A549 (cell line): ENCODE measurements around the gene S100A12. TPM values are rescaled to one million over a fixed set of nuclear protein-coding genes. Genes with fewer than 3 reads are reported as not detected.
"Not testable (repeated sequence)": the region's sequence is repeated elsewhere in the genome, so short reads cannot be mapped to it uniquely, and the experiment has no call there.

Source experiments
- ATAC-seq, 2 experiments: fragments of 200-7000 bp in 1 of 2; fragments of >200 bp in 1 of 2; cut with Nextera tagmentation in 1 of 2; cut with Tn5 transposase in 1 of 2; 3 replicates each; pipeline versions ENCODE4 v1.8.0 to v1.9.1; 2018 to 2020; ENCODE audit warnings: mild to moderate bottlenecking in 1 of 2, moderate library complexity in 1 of 2
- CTCF ChIA-PET: fragments of 300-600 bp; sonication (Branson Sonifier 250); formaldehyde crosslinking; extraction: SDS; loops from one replicate; lab custom pipeline; 2021; ENCODE audit warnings: antibody characterized with exemption, inconsistent platforms; lab: Yijun Ruan, JAX
- POLR2A ChIA-PET: fragments of 350-600 bp; formaldehyde crosslinking; extraction: SDS; loops from one replicate; lab custom pipeline; 2021; ENCODE audit warnings: antibody characterized with exemption, inconsistent platforms; lab: Yijun Ruan, JAX
- DNase-seq, 2 experiments: peaks; one replicate each; pipeline versions ENCODE4 v3.0.0 to v3.0.0-alpha.2; 2011 to 2016; ENCODE audit warnings: low read depth in 1 of 2, low spot score in 1 of 2
- FAIRE-seq: peaks from 2 replicates; lab custom pipeline; 2011; peaks lifted over from hg19 to GRCh38; lab: Jason Lieb, UNC
- H3K27ac ChIP-seq, 2 experiments: fragments of >200 bp; sonication (Bioruptor Twin); formaldehyde crosslinking; 3 replicates each; pipeline ENCODE4 v1.5.1; 2016 to 2017
- H3K4me1 ChIP-seq: fragments of >200 bp; sonication (Bioruptor Twin); formaldehyde crosslinking; 3 replicates; pipeline ENCODE4 v1.6.1; 2016
- H3K4me2 ChIP-seq: fragments of >200 bp; sonication (Bioruptor Twin); formaldehyde crosslinking; 3 replicates; pipeline ENCODE4 v1.6.1; 2016
- H3K4me3 ChIP-seq: fragments of >200 bp; sonication (Bioruptor Twin); formaldehyde crosslinking; 3 replicates; pipeline ENCODE4 v1.5.1; 2016
- H3K9me3 ChIP-seq: fragments of >200 bp; sonication (Bioruptor Twin); formaldehyde crosslinking; 3 replicates; pipeline ENCODE4 v1.6.1; 2016
- BCL3 ChIP-seq: fragments of >200 bp; sonication (Bioruptor Twin); formaldehyde crosslinking; IDR thresholded peaks from 3 replicates; pipeline ENCODE4 v1.6.1; 2016
- CBX2 ChIP-seq: fragments of 200-600 bp; sonication (generic); IDR thresholded peaks from 2 replicates; pipeline ENCODE4 v1.6.1; 2016; ENCODE audit warnings: low read depth, mild to moderate bottlenecking, borderline replicate concordance
- CHD4 ChIP-seq: fragments of 200-600 bp; sonication (generic); IDR thresholded peaks from 2 replicates; pipeline ENCODE4 v1.6.1; 2016; ENCODE audit warnings: antibody characterized with exemption, mild to moderate bottlenecking, borderline replicate concordance
- CTCF ChIP-seq: fragments of >200 bp; sonication (Bioruptor Twin); formaldehyde crosslinking; IDR thresholded peaks from 3 replicates; pipeline ENCODE4 v1.5.1; 2016
- E2F6 ChIP-seq: IDR thresholded peaks from 2 replicates; pipeline ENCODE4 v1.6.1; 2012; ENCODE audit warnings: low read depth, borderline replicate concordance
- EHF ChIP-seq: fragments of 250-450 bp; sonication (Bioruptor Pico); IDR thresholded peaks from 2 replicates; pipeline ENCODE4 v1.5.0; 2020; ENCODE audit warnings: mild to moderate bottlenecking
- EHMT2 ChIP-seq: fragments of 200-600 bp; sonication (generic); IDR thresholded peaks from 2 replicates; pipeline ENCODE4 v1.6.1; 2016; ENCODE audit warnings: antibody characterized with exemption, low read depth, mild to moderate bottlenecking, moderate library complexity
- HMGXB4 ChIP-seq: fragments of 250-450 bp; sonication (Bioruptor Pico); IDR thresholded peaks from 2 replicates; pipeline ENCODE4 v1.5.0; 2021; ENCODE audit warnings: mild to moderate bottlenecking, moderate library complexity, borderline replicate concordance
- JUN ChIP-seq, 2 experiments: fragments of >200 bp; sonication (Bioruptor Twin); formaldehyde crosslinking; IDR thresholded peaks; 2 replicates in 1 of 2; 3 replicates in 1 of 2; pipeline ENCODE4 v1.6.1; 2016 to 2017
- MAX ChIP-seq: IDR thresholded peaks from 2 replicates; pipeline ENCODE4 v1.6.1; 2012
- MAZ ChIP-seq: fragments of 150-350 bp; IDR thresholded peaks from 2 replicates; pipeline ENCODE4 v1.6.1; 2014; ENCODE audit warnings: antibody characterized with exemption, low read depth, low read length, borderline replicate concordance
- NFE2L2 ChIP-seq: fragments of 150-350 bp; conservative IDR thresholded peaks from 2 replicates; pipeline ENCODE4 v1.6.1; 2014; ENCODE audit warnings: low read length
- POLR2A ChIP-seq: IDR thresholded peaks from 2 replicates; pipeline ENCODE4 v1.6.1; 2012; ENCODE audit warnings: mild to moderate bottlenecking, low read length
- RAD21 ChIP-seq, 2 experiments: fragments of >200 bp in 1 of 2; sonication (Bioruptor Twin) in 1 of 2; formaldehyde crosslinking in 1 of 2; IDR thresholded peaks in 1 of 2; conservative IDR thresholded peaks in 1 of 2; 2 replicates in 1 of 2; 3 replicates in 1 of 2; pipeline ENCODE4 v1.6.1; 2012 to 2018; ENCODE audit warnings: inconsistent platforms in 1 of 2
- RNF2 ChIP-seq: fragments of 200-600 bp; sonication (generic); IDR thresholded peaks from 2 replicates; pipeline ENCODE4 v1.6.1; 2016; ENCODE audit warnings: low read depth, mild to moderate bottlenecking, antibody characterized with exemption, moderate library complexity, borderline replicate concordance
- SMC3 ChIP-seq: fragments of >200 bp; sonication (Bioruptor Twin); formaldehyde crosslinking; IDR thresholded peaks from 3 replicates; pipeline ENCODE4 v1.6.1; 2018; ENCODE audit warnings: inconsistent platforms
- TP53 ChIP-seq: fragments of 250-450 bp; sonication (Bioruptor Pico); IDR thresholded peaks from 2 replicates; pipeline ENCODE4 v1.5.0; 2021; ENCODE audit warnings: mild to moderate bottlenecking, moderate library complexity
- USF2 ChIP-seq: fragments of 450-650 bp; IDR thresholded peaks from 2 replicates; pipeline ENCODE4 v1.6.1; 2014; ENCODE audit warnings: antibody characterized with exemption
- ZC3H11A ChIP-seq: fragments of 450-650 bp; IDR thresholded peaks from 2 replicates; pipeline ENCODE4 v1.6.1; 2014; ENCODE audit warnings: antibody characterized with exemption, mild to moderate bottlenecking
- ZFP36 ChIP-seq: fragments of 450-650 bp; IDR thresholded peaks from 2 replicates; pipeline ENCODE4 v1.6.1; 2014; ENCODE audit warnings: borderline replicate concordance; ENCODE audit not compliant: partially characterized antibody
- ZSCAN20 ChIP-seq: fragments of 250-450 bp; sonication (Bioruptor Pico); IDR thresholded peaks from 2 replicates; pipeline ENCODE4 v1.8.0; 2022; ENCODE audit warnings: mild to moderate bottlenecking, moderate library complexity
- WGBS: methylation state at CpG from one replicate; pipeline ENCODE4 v1.1.6; 2017; ENCODE audit errors: missing lambda C conversion rate; 5-methylcytosine and 5-hydroxymethylcytosine counted together
- polyA plus RNA-seq, 4 experiments: library from polyadenylated mRNA; depleted of rRNA in 3 of 4; stranded (reverse); fragments of >200 nt; fragmentation: RNase III in 1 of 4; extraction: RNeasy Plus Mini Kit Qiagen cat#74134 plus additional on column Dnase treatment in 1 of 4; gene quantifications; 2 replicates in 3 of 4; 3 replicates in 1 of 4; pipeline ENCODE4 v1.2.3, GENCODE V29; 2011 to 2017

The S100A12 gene
- polyA plus RNA-seq, 2 of the 4 experiments (the other 2 are of a cell fraction): not detected

- FAIRE-seq, H3K4me2 ChIP-seq, DNase-seq, POLR2A ChIA-PET, H3K4me3 ChIP-seq, H3K4me1 ChIP-seq, ATAC-seq, H3K9me3 ChIP-seq, H3K27ac ChIP-seq: not testable (repeated sequence)
- WGBS: 2% methylated on average over 6 of the region's 6 CpGs
- CTCF ChIA-PET: interaction anchor here (2.0 to 3.4 kb wide), 2 partner anchors 10 to 89 kb away, joined by 5 to 17 read pairs; no protein-coding TSS in a partner anchor
These were observed 30.6 kb upstream of the S100A12 start for GRCh38 chr1:153405825-153406599.

GRCh38 chr1:153404768-153405167 lies 29.3 kb upstream of the S100A12 start:
- FAIRE-seq: no peak
- TF ChIP-seq ZFP36: no peak
- peak in 1 of 2 experiments; percentile 27; a peak in 2 of 5 replicates for TF ChIP-seq RAD21 (conservative IDR thresholded peaks at IDR 0.05 in 1 of 2, IDR thresholded peaks at IDR 0.05 in 1 of 2)
- peak; percentile 97 for TF ChIP-seq MAX
- TF ChIP-seq E2F6: peak; percentile 98
- TF ChIP-seq NFE2L2: no peak
- no peak for TF ChIP-seq EHMT2
- TF ChIP-seq ZSCAN20 (CRISPR knock-in tag): no peak
- no peak for TF ChIP-seq POLR2A
- TF ChIP-seq JUN (IDR thresholded peaks at IDR 0.05): no peak
- no peak for TF ChIP-seq HMGXB4 (CRISPR knock-in tag)
- no peak for TF ChIP-seq BCL3
- no peak for TF ChIP-seq CBX2
- no peak for TF ChIP-seq ZC3H11A
- no peak for TF ChIP-seq SMC3
- TF ChIP-seq CTCF: peak; percentile 25; the same call in 1 of the 3 replicates
- no peak for TF ChIP-seq TP53 (CRISPR knock-in tag)
- no peak for TF ChIP-seq CHD4
- no peak for TF ChIP-seq MAZ
- no peak for TF ChIP-seq EHF (CRISPR knock-in tag)
- TF ChIP-seq RNF2: no peak
- 0 out of 2 replicates have a peak, but pooled peaks have one; percentile 41 for TF ChIP-seq USF2
- TF ChIP-seq, all 56 proteins: peak for 5
- no peak overlapping the region for H3K4me2 ChIP-seq
- no peak overlapping the region for H3K27ac ChIP-seq
- no peak overlapping the region for H3K4me3 ChIP-seq
- ATAC-seq (peak in 1 of 2 experiments; percentile 83; a peak in 3 of 6 replicates), DNase-seq (peak; percentile 40 to 47)
- no peaks in the 10 kb centered on the region for H3K4me1 ChIP-seq
- ChIA-PET CTCF (interaction anchor here (0.9 to 3.8 kb wide), 6 partner anchors 9 to 75 kb away, joined by 3 to 15 read pairs (median 4); partner anchors contain the start of gene PGLYRP4), POLR2A (no interaction called here)
- H3K9me3 ChIP-seq: 0 out of 3 replicates have a peak, but pooled peaks cover 6% of the 10 kb centered on the region
- 13% methylated on average over 15 of the region's 15 CpGs for WGBS
